Stomach (tissue), 19 donors: ENCODE data around the gene PPP1R3E. TPM values are rescaled to one million over a fixed set of nuclear protein-coding genes. Genes with fewer than 3 reads are reported as not detected.
A peak's percentile ranks its signal among the peaks of the same experiment; 100 is the strongest.

Source experiments
- DNase-seq, 2 donors: peaks; one replicate each; pipeline versions ENCODE4 v3.0.0 to v3.0.0-alpha.2; 2013 to 2019
- H3K27ac ChIP-seq, 5 donors: fragments of 200-600 bp in 4 of 5; sonication (generic) in 4 of 5; one replicate each; pipeline ENCODE4 v1.5.1; 2013 to 2019; ENCODE audit warnings: mild to moderate bottlenecking in 1 of 5, moderate library complexity in 1 of 5
- H3K27me3 ChIP-seq, 3 donors: fragments of 200-600 bp; sonication (generic); one replicate each; pipeline ENCODE4 v1.5.1; 2017 to 2019; ENCODE audit warnings: mixed run types in 1 of 3
- H3K36me3 ChIP-seq, 4 donors: fragments of 200-600 bp; sonication (generic); 1 replicate in 3 of 4; 2 replicates in 1 of 4; pipeline ENCODE4 v1.5.1; 2016 to 2019
- H3K4me1 ChIP-seq, 4 donors: fragments of 200-600 bp; sonication (generic); one replicate each; pipeline ENCODE4 v1.5.1; 2016 to 2019
- H3K4me3 ChIP-seq, 4 donors: fragments of 200-600 bp; sonication (generic) in 3 of 4; one replicate each; pipeline ENCODE4 v1.5.1; 2016 to 2019; ENCODE audit warnings: mild to moderate bottlenecking in 1 of 4
- H3K9me3 ChIP-seq, 4 donors: fragments of 200-600 bp; sonication (generic); one replicate each; pipeline ENCODE4 v1.5.1; 2016 to 2019
- CTCF ChIP-seq, 7 experiments: fragments of 450-650 bp in 4 of 7; fragments of 200-600 bp in 3 of 7; sonication (generic) in 3 of 7; IDR thresholded peaks; one replicate each; pipeline ENCODE4 v1.5.1; 2016 to 2019; ENCODE audit warnings: antibody characterized with exemption in 7 of 7, control low read depth in 2 of 7, mild to moderate bottlenecking in 1 of 7
- EP300 ChIP-seq: sonication (generic); formaldehyde crosslinking; IDR thresholded peaks from one replicate; pipeline ENCODE4 v1.6.1; 2017; ENCODE audit warnings: antibody characterized with exemption
- POLR2A ChIP-seq, 4 donors: fragments of 450-650 bp; IDR thresholded peaks; one replicate each; pipeline ENCODE4 v1.6.1; 2016; ENCODE audit warnings: antibody characterized with exemption in 4 of 4, control low read depth in 2 of 4, mild to moderate bottlenecking in 1 of 4, moderate library complexity in 1 of 4
- POLR2AphosphoS5 ChIP-seq, 3 donors: sonication (generic); formaldehyde crosslinking; IDR thresholded peaks; one replicate each; pipeline ENCODE4 v1.6.1; 2016; ENCODE audit warnings: antibody characterized with exemption in 3 of 3
- WGBS, 5 donors: extraction: QIAGEN DNeasy Blood & Tissue Kit in 3 of 5; methylation state at CpG; one replicate each; pipeline versions ENCODE4 v1.1.5 to v1.1.7; 2013 to 2018; 5-methylcytosine and 5-hydroxymethylcytosine counted together
- intact Hi-C: fragments of 100-400 bp; cut with DNase I; formaldehyde crosslinking; loops from one replicate; pipeline ENCODE4 v1.15.1; 2023; ENCODE audit warnings: low total_unique reads
- long read RNA-seq, 10 donors: transcript quantifications; one replicate each; lab custom pipeline, GENCODE V29; 2026
- polyA plus RNA-seq, 3 donors: library from polyadenylated mRNA; stranded (reverse); fragments of 200-250 nt; gene quantifications; one replicate each; pipeline ENCODE4 v1.2.3, GENCODE V29; 2013
- total RNA-seq, 5 donors: library from RNA; depleted of rRNA; stranded (reverse); fragments of >200 nt; gene quantifications; one replicate each; pipeline versions ENCODE4 v1.1.0 to v1.2.3, GENCODE V29; 2014 to 2016
- donor health status: healthy with polysubstance abuse.
- donor health status: Bipolar disorder and iron deficiency.
- donor health status: healthy.

The PPP1R3E gene
- total RNA-seq (10 to 100 TPM in 1 of 5 donors, 1 to 10 TPM in 4; 1.7 to 17.0 (median 6.8) TPM), polyA plus RNA-seq (10 to 100 TPM; 13.5 to 17.6 (median 16.4) TPM)
- long read RNA-seq, donor 1, result 0 reads
- long read RNA-seq, donor 2, result 0 reads
- long read RNA-seq, donor 3, result 0 reads
- long read RNA-seq, donor 4, result 0 reads
- long read RNA-seq, donor 5, partial matches to known transcripts, result 257 of 263 reads
- long read RNA-seq, donor 5, other reads (novel, unspliced or antisense), result 5 of 263 reads
- long read RNA-seq, donor 6, partial matches to known transcripts, result 155 of 156 reads
- long read RNA-seq, donor 6, other reads (novel, unspliced or antisense), result 0 of 156 reads
- long read RNA-seq, donor 7, result 0 reads
- long read RNA-seq, donor 8, partial matches to known transcripts, result 0 of 1 reads
- long read RNA-seq, donor 8, other reads (novel, unspliced or antisense), result 0 of 1 reads
- long read RNA-seq, donor 9, result 0 reads
- long read RNA-seq, donor 10, partial matches to known transcripts, result 121 of 121 reads
- long read RNA-seq, donor 10, other reads (novel, unspliced or antisense), result 0 of 121 reads

- WGBS, 5 donors, result 2 to 4% (median 2%) methylated on average over 50 to 81 of the region's 81 CpGs
- Histone ChIP-seq H3K9me3 (no peaks in the 10 kb centered on the region), H3K27ac (peak within 1 kb of the TSS; percentile 93 to 98 (median 98)), H3K4me1 (peaks cover 42 to 62% (median 59%) of the 10 kb centered on the region in 4 donors), H3K36me3 (peaks cover 0 to 15% (median 7%) of the 10 kb centered on the region in 4 donors), H3K4me3 (peak within 1 kb of the TSS; percentile 67 to 73 (median 72)), H3K27me3 (no peaks in the 10 kb centered on the region)
- peak in 2 of 3 donors; percentile 2 to 22 for TF ChIP-seq POLR2AphosphoS5 (IDR thresholded peaks at IDR 0.05)
- no peak for TF ChIP-seq EP300
- no peak for TF ChIP-seq CTCF (IDR thresholded peaks at IDR 0.05)
- DNase-seq, result peak; percentile 75 to 89
- intact Hi-C loops, result no loop called here
These were observed at the start of gene PPP1R3E for GRCh38 chr14:23302290-23303225. PPP1R3E (minus strand) TSS chr14:23302859; CDS start chr14:23302576, 283 bp downstream.

GRCh38 chr14:23351681-23352505 lies 49.2 kb upstream of the PPP1R3E start:
- peaks cover 0 to 29% (median 21%) of the 10 kb centered on the region in 3 donors for H3K27me3 ChIP-seq
- H3K36me3 ChIP-seq, result peaks cover 0 to 16% (median 3%) of the 10 kb centered on the region in 4 donors
- peak in 1 of 2 donors; percentile 67 for DNase-seq
- WGBS, 5 donors, result 9 to 12% (median 10%) methylated on average over 29 to 61 of the region's 61 CpGs
- H3K27ac ChIP-seq, result peak overlapping the region; percentile 11 to 72 (median 29)
- no peaks in the 10 kb centered on the region for H3K9me3 ChIP-seq
- H3K4me3 ChIP-seq, result peak overlapping the region; percentile 47 to 71 (median 58)
- TF ChIP-seq EP300 (no peak), POLR2A (IDR thresholded peaks at IDR 0.05) (no peak), CTCF (IDR thresholded peaks at IDR 0.05) (no peak), POLR2AphosphoS5 (IDR thresholded peaks at IDR 0.05) (no peak)
- intact Hi-C loops, result no loop called here
- peaks cover 9 to 21% (median 18%) of the 10 kb centered on the region in 4 donors for H3K4me1 ChIP-seq

GRCh38 chr14:23349156-23349845 lies 46.6 kb upstream of the PPP1R3E start:
- no peaks in the 10 kb centered on the region for H3K9me3 ChIP-seq
- 89 to 91% (median 90%) methylated on average over 8 of the region's 8 CpGs for WGBS, 5 donors
- peaks cover 0 to 15% (median 3%) of the 10 kb centered on the region in 4 donors for H3K36me3 ChIP-seq
- no peak overlapping the region for H3K4me3 ChIP-seq
- no peak overlapping the region for H3K27ac ChIP-seq
- H3K4me1 ChIP-seq, result peaks cover 9 to 21% (median 18%) of the 10 kb centered on the region in 4 donors
- TF ChIP-seq POLR2A (IDR thresholded peaks at IDR 0.05), result no peak
- no peak for TF ChIP-seq CTCF (IDR thresholded peaks at IDR 0.05)
- TF ChIP-seq POLR2AphosphoS5 (IDR thresholded peaks at IDR 0.05), result no peak
- TF ChIP-seq EP300, result no peak
- peaks cover 0 to 26% (median 20%) of the 10 kb centered on the region in 3 donors for H3K27me3 ChIP-seq
- no peak for DNase-seq
- intact Hi-C loops, result no loop called here
